Endothelial cell of umbilical vein (primary cell): Measurements from ENCODE around the gene TATDN3. TPM values are rescaled to one million over a fixed set of nuclear protein-coding genes. Genes with fewer than 3 reads are reported as not detected.

Experiments
- BruUV-seq: library from RNA; stranded (reverse); fragments of 400-500 nt; replicated peaks from 2 replicates; lab custom pipeline; 2021; lab: Mats Ljungman, UMichigan
- CTCF ChIA-PET: fragments of 300-600, 350-600 bp; sonication (Branson Sonifier 250); formaldehyde crosslinking; loops from one replicate; lab custom pipeline; 2021; ENCODE audit warnings: antibody characterized with exemption, inconsistent platforms; lab: Charles Lee
- POLR2A ChIA-PET: fragments of 300-600, 350-600 bp; sonication (Branson Sonifier 250); formaldehyde crosslinking; loops from one replicate; lab custom pipeline; 2021; ENCODE audit warnings: antibody characterized with exemption, inconsistent platforms; lab: Charles Lee
- DNase-seq: peaks from one replicate; pipeline ENCODE4 v3.0.0-alpha.2; 2011; ENCODE audit warnings: low read depth, low spot score
- FAIRE-seq: peaks from 2 replicates; lab custom pipeline; 2011; peaks lifted over from hg19 to GRCh38; lab: Jason Lieb, UNC
- H2AFZ ChIP-seq: 2 replicates; pipeline ENCODE4 v1.6.0; 2012; ENCODE audit warnings: low read depth, low read length, control low read depth, inconsistent platforms
- H3K27ac ChIP-seq: 2 replicates; pipeline ENCODE4 v1.5.1; 2011; ENCODE audit warnings: low read depth, mild to moderate bottlenecking, control low read depth, low read length, moderate library complexity; ENCODE audit not compliant: insufficient read depth
- H3K27me3 ChIP-seq, 2 experiments: 2 replicates each; pipeline versions ENCODE4 v1.6.0 to v1.6.1; 2011; ENCODE audit warnings: low read length in 2 of 2, mixed read lengths in 1 of 2; ENCODE audit not compliant: control insufficient read depth in 2 of 2, insufficient read depth in 2 of 2
- H3K36me3 ChIP-seq, 2 experiments: 2 replicates in 1 of 2; 3 replicates in 1 of 2; pipeline ENCODE4 v1.5.1; 2011; ENCODE audit warnings: low read length in 2 of 2, mild to moderate bottlenecking in 1 of 2, moderate library complexity in 1 of 2; ENCODE audit not compliant: control insufficient read depth in 2 of 2, insufficient read depth in 2 of 2; ENCODE audit errors: extremely low read depth in 1 of 2
- H3K4me1 ChIP-seq: 3 replicates; pipeline ENCODE4 v1.5.1; 2011; ENCODE audit warnings: mild to moderate bottlenecking, low read length; ENCODE audit not compliant: control insufficient read depth, insufficient read depth; ENCODE audit errors: extremely low read depth
- H3K4me2 ChIP-seq: 2 replicates; pipeline ENCODE4 v1.6.1; 2011; ENCODE audit warnings: low read length, control low read depth, mixed read lengths; ENCODE audit not compliant: insufficient read depth
- H3K4me3 ChIP-seq, 3 experiments: fragments of 200-600 bp in 1 of 3; sonication (generic), shearing (Covaris generic) in 1 of 3; replicated peaks in 1 of 3; 2 replicates each; pipeline ENCODE4 v1.5.1; 2011 to 2016; ENCODE audit warnings: control low read depth in 3 of 3, low read length in 3 of 3, mild to moderate bottlenecking in 2 of 3, inconsistent platforms in 1 of 3, low read depth in 1 of 3, moderate library complexity in 1 of 3; ENCODE audit not compliant: insufficient read depth in 1 of 3
- H3K79me2 ChIP-seq: 2 replicates; pipeline ENCODE4 v1.6.0; 2012; ENCODE audit warnings: low read length, inconsistent platforms; ENCODE audit not compliant: control insufficient read depth, insufficient read depth
- H3K9ac ChIP-seq: replicated peaks from 2 replicates; pipeline ENCODE3; 2011; ENCODE audit warnings: low read length, control low read depth; ENCODE audit not compliant: insufficient read depth; ENCODE audit errors: extremely low read depth
- H3K9me1 ChIP-seq: replicated peaks from 3 replicates; pipeline ENCODE4 v1.6.0; 2011; ENCODE audit warnings: mild to moderate bottlenecking, low read length; ENCODE audit not compliant: control insufficient read depth, insufficient read depth; ENCODE audit errors: extremely low read depth
- H3K9me3 ChIP-seq: replicated peaks from 2 replicates; pipeline ENCODE4 v1.5.1; 2012; ENCODE audit warnings: low read length, inconsistent platforms; ENCODE audit not compliant: control insufficient read depth, insufficient read depth
- H4K20me1 ChIP-seq: replicated peaks from 2 replicates; pipeline ENCODE3; 2011; ENCODE audit warnings: mild to moderate bottlenecking, low read length; ENCODE audit not compliant: control insufficient read depth, insufficient read depth; ENCODE audit errors: extremely low read depth
- EZH2 ChIP-seq: IDR thresholded peaks from 2 replicates; pipeline ENCODE4 v1.6.1; 2012; ENCODE audit warnings: borderline replicate concordance, low read depth, mild to moderate bottlenecking, moderate library complexity, low read length, inconsistent platforms; ENCODE audit not compliant: severe bottlenecking
- GATA2 ChIP-seq: IDR thresholded peaks from 2 replicates; pipeline ENCODE4 v1.7.0; 2011; ENCODE audit warnings: low read depth, mild to moderate bottlenecking, moderate library complexity, mixed read lengths, low read length; ENCODE audit not compliant: insufficient read length, insufficient read depth
- MYC ChIP-seq: IDR thresholded peaks from one replicate; pipeline ENCODE4 v1.6.1; 2011; ENCODE audit warnings: mild to moderate bottlenecking, low read depth, low read length
- POLR2AphosphoS5 ChIP-seq: IDR thresholded peaks from 2 replicates; pipeline ENCODE4 v1.6.1; 2012; ENCODE audit warnings: low read depth, mild to moderate bottlenecking, control low read depth, low read length, moderate library complexity; ENCODE audit not compliant: insufficient read depth
- dilution Hi-C: fragments of 300-500 bp; cut with MboI; formaldehyde crosslinking; loops from one replicate; pipeline ENCODE4 v1.15.0; 2019; ENCODE audit warnings: low sequenced_read_pairs; ENCODE audit not compliant: extremely low pct_ligation_motif_present
- intact Hi-C: fragments of 100-400 bp; cut with micrococcal nuclease; formaldehyde crosslinking; loops from one replicate; pipeline ENCODE4 v1.10.0; 2022
- polyA plus RNA-seq, 4 experiments: library from polyadenylated mRNA; depleted of rRNA in 3 of 4; stranded (reverse) in 3 of 4; unstranded in 1 of 4; fragments of >200 nt; gene quantifications; 2 replicates each; pipeline versions ENCODE4 v1.2.1 to v1.2.3, GENCODE V29; 2011 to 2012; ENCODE audit warnings: missing spikeins in 1 of 4
- total RNA-seq: library from RNA; stranded (reverse); gene quantifications from 2 replicates; pipeline ENCODE4 v1.2.3, GENCODE V29; 2021
- TF ChIP-seq, protein P1 (sequence below), 2 donors: IDR thresholded peaks; 1 replicate in 1 of 2; 2 replicates in 1 of 2; pipeline ENCODE4 v1.5.1; 2011; ENCODE audit warnings: low read length in 2 of 2, mild to moderate bottlenecking in 2 of 2, moderate library complexity in 2 of 2, control low read depth in 1 of 2, inconsistent platforms in 1 of 2, low read depth in 1 of 2; ENCODE audit not compliant: insufficient read depth in 1 of 2; ENCODE audit errors: extremely low read depth in 1 of 2
- TF ChIP-seq, protein P2 (sequence below): IDR thresholded peaks from 2 replicates; pipeline ENCODE4 v1.6.1; 2011; ENCODE audit not compliant: insufficient read depth, insufficient read length

Gene TATDN3
- total and polyA plus RNA-seq, 2 donors (not counting 3 experiments of a cell fraction or from before 2014, with no cell fraction given): 4.3 to 8.0 TPM

DNA sequence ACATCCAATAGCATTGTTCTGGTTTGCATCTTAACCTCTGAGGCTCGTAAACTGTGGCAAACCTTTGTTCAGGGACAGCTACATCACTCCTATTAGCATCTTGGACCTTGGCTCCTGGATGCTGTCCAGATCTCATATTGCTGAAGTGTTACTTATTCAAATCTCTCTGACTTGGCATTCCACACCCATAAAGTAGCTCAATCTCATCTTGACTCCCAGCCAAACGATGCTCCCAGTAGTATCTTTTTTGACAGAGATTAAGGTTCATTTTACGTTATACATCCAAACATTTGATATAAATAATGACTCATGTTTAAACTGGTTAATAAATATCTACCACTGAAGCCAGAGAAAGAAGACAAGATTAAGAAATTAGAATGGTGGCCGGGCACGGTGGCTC lies 62.0 kb downstream of the TATDN3 start:
- Histone ChIP-seq H3K4me2 (no peak overlapping the region), H3K4me3 (no peak overlapping the region), H3K79me2 (peaks cover 3% of the 10 kb centered on the region), H2AFZ (no peak overlapping the region), H4K20me1 (no peaks in the 10 kb centered on the region), H3K4me1 (no peaks in the 10 kb centered on the region), H3K9me1 (no peaks in the 10 kb centered on the region), H3K9ac (no peak overlapping the region), H3K36me3 (no peaks in the 10 kb centered on the region), H3K27me3 (no peaks in the 10 kb centered on the region), H3K9me3 (no peaks in the 10 kb centered on the region), H3K27ac (no peak overlapping the region)
- no peak for DNase-seq
- ChIA-PET CTCF (no interaction called here), POLR2A (no interaction called here)
- BruUV-seq: no TSS peak
- TF ChIP-seq, protein P1, sequence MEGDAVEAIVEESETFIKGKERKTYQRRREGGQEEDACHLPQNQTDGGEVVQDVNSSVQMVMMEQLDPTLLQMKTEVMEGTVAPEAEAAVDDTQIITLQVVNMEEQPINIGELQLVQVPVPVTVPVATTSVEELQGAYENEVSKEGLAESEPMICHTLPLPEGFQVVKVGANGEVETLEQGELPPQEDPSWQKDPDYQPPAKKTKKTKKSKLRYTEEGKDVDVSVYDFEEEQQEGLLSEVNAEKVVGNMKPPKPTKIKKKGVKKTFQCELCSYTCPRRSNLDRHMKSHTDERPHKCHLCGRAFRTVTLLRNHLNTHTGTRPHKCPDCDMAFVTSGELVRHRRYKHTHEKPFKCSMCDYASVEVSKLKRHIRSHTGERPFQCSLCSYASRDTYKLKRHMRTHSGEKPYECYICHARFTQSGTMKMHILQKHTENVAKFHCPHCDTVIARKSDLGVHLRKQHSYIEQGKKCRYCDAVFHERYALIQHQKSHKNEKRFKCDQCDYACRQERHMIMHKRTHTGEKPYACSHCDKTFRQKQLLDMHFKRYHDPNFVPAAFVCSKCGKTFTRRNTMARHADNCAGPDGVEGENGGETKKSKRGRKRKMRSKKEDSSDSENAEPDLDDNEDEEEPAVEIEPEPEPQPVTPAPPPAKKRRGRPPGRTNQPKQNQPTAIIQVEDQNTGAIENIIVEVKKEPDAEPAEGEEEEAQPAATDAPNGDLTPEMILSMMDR (IDR thresholded peaks at IDR 0.05; ENCODE audit: extremely low read depth in 1 of 2, insufficient read depth in 1 of 2, low read depth in 1 of 2, low read length in 2 of 2): no peak
- TF ChIP-seq GATA2: no peak
- TF ChIP-seq POLR2AphosphoS5: no peak
- TF ChIP-seq EZH2: no peak
- TF ChIP-seq, protein P2, sequence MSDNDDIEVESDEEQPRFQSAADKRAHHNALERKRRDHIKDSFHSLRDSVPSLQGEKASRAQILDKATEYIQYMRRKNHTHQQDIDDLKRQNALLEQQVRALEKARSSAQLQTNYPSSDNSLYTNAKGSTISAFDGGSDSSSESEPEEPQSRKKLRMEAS: no peak
- TF ChIP-seq MYC: no peak
- dilution Hi-C loops: no loop called here
- intact Hi-C loops: no loop called here
- no peak for FAIRE-seq
